Skeletal muscle satellite cell (primary cell): ENCODE data around the gene PEAK1. TPM values are rescaled to one million over a fixed set of nuclear protein-coding genes. Genes with fewer than 3 reads are reported as not detected.

Experiments used
- H3K27me3 ChIP-seq: 2 replicates; pipeline ENCODE4 v1.7.0; 2013; ENCODE audit warnings: low read length; ENCODE audit not compliant: control insufficient read depth, insufficient read depth
- H3K36me3 ChIP-seq: 2 replicates; pipeline ENCODE4 v1.7.0; 2013; ENCODE audit warnings: mild to moderate bottlenecking, control low read depth, low read length; ENCODE audit not compliant: insufficient read depth
- H3K4me1 ChIP-seq: 2 replicates; pipeline ENCODE4 v1.7.0; 2013; ENCODE audit warnings: low read length; ENCODE audit not compliant: control insufficient read depth, insufficient read depth
- H3K4me2 ChIP-seq: 2 replicates; pipeline ENCODE4 v1.7.0; 2013; ENCODE audit warnings: mild to moderate bottlenecking, low read length
- H3K4me3 ChIP-seq: 2 replicates; pipeline ENCODE4 v1.7.0; 2013; ENCODE audit warnings: low read length
- H3K9ac ChIP-seq: 2 replicates; pipeline ENCODE4 v1.7.0; 2013; ENCODE audit warnings: mild to moderate bottlenecking, low read depth, low read length, moderate library complexity
- H3K9me3 ChIP-seq: replicated peaks from 2 replicates; pipeline ENCODE4 v1.7.0; 2013; ENCODE audit warnings: mild to moderate bottlenecking, control low read depth, low read length
- total RNA-seq: library from RNA; depleted of rRNA; stranded (reverse); fragments of >200 nt; gene quantifications from 2 replicates; pipeline ENCODE4 v1.2.3, GENCODE V29; 2012; rRNA removed

PEAK1 gene
- 24.8 and 25.8 TPM in 2 replicates for total RNA-seq

GRCh38 chr15:77419836-77420609 lies at the start of gene PEAK1:
Gene PEAK1 (minus strand): TSS chr15:77420104. CDS start chr15:77181926, 238,178 bp downstream.
- no peaks in the 10 kb centered on the region for H3K27me3 ChIP-seq
- H3K4me3 ChIP-seq: peak within 1 kb of the TSS; percentile 97
- peak within 1 kb of the TSS; percentile 97 for H3K9ac ChIP-seq
- H3K4me1 ChIP-seq: peaks cover 39% of the 10 kb centered on the region
- no peaks in the 10 kb centered on the region for H3K9me3 ChIP-seq
- H3K36me3 ChIP-seq: no peaks in the 10 kb centered on the region
- peak within 1 kb of the TSS; percentile 85 for H3K4me2 ChIP-seq

DNA sequence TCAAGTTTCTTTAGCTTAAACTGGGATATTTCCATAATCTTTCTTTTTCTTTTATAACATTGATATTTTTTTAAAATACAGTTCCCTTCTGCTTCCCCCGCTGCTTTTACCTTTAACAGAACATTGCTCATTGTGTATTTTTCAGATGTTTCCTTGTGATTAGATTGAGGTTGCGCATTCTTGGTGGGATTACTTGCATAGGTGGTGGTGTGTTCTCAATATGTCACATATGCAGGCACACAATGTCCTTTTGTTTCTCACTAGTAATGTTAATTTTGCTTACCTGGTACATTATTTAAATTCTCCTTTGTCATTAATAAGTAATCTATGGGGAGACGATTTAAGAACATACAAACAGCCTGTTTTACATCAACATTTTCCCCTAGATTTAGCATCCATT lies 49.0 kb upstream of the PEAK1 start:
- peaks cover 33% of the 10 kb centered on the region for H3K36me3 ChIP-seq
- peaks cover 5% of the 10 kb centered on the region for H3K4me1 ChIP-seq
- no peak overlapping the region for H3K9ac ChIP-seq
- H3K4me2 ChIP-seq: no peak overlapping the region
- no peak overlapping the region for H3K4me3 ChIP-seq
- H3K9me3 ChIP-seq: no peaks in the 10 kb centered on the region
- H3K27me3 ChIP-seq: no peaks in the 10 kb centered on the region

DNA sequence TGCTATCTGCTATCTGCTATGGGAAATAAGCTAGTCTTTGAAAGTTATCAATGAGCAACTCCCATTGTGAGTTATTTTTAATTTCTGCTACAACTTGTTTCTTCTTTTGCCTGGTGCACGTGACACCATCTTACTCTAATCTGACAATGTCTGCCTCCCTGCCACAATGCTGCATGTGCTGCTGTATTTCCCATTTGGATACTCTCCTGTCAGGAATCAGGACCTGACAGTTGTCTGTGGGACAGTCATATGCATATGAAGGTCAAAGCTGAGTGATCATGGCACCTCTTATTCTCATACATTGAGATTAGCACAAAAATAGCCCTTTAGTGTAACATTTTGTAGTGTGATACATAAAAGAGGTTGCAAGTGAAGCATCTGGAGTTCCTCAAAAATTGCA lies 46.6 kb upstream of the PEAK1 start:
- peaks cover 33% of the 10 kb centered on the region for H3K36me3 ChIP-seq

GRCh38 chr15:77464129-77464865 lies 44.4 kb upstream of the PEAK1 start:
- no peaks in the 10 kb centered on the region for H3K27me3 ChIP-seq
- H3K4me1 ChIP-seq: peaks cover under 1% of the 10 kb centered on the region
- no peak overlapping the region for H3K9ac ChIP-seq
- peaks cover 29% of the 10 kb centered on the region for H3K36me3 ChIP-seq
- no peak overlapping the region for H3K4me3 ChIP-seq
- H3K4me2 ChIP-seq: no peak overlapping the region
- H3K9me3 ChIP-seq: no peaks in the 10 kb centered on the region

More for the DNA sequence above, 46.6 kb upstream of the PEAK1 start:
- Histone ChIP-seq H3K9ac (no peak overlapping the region), H3K4me1 (no peaks in the 10 kb centered on the region), H3K9me3 (no peaks in the 10 kb centered on the region), H3K4me3 (no peak overlapping the region), H3K27me3 (no peaks in the 10 kb centered on the region), H3K4me2 (no peak overlapping the region)

DNA sequence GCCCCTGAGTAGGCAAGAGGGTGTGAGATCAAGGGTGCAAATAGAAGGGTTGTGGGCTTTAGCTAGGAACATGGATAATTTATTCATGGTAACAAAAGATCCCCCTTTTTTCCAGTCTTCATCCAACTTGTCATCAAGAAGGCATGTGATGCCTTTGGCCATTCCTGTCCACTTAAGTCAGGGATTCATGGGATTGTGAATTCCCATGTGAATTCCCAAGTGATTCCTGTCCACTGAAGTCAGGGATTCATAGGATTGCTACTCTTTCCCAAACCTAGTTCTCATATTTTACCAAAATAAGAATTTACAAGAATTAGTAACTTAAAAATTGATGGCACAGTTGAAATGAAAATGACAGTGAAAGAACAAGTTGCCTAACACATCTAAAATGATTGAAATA lies 41.6 kb upstream of the PEAK1 start:
- Histone ChIP-seq H3K4me2 (no peak overlapping the region), H3K9me3 (no peaks in the 10 kb centered on the region), H3K27me3 (no peaks in the 10 kb centered on the region), H3K36me3 (peaks cover 26% of the 10 kb centered on the region), H3K4me3 (no peak overlapping the region), H3K4me1 (peaks cover 28% of the 10 kb centered on the region), H3K9ac (no peak overlapping the region)

GRCh38 chr15:77459031-77459430 lies 39.1 kb upstream of the PEAK1 start:
- Histone ChIP-seq H3K9ac (no peak overlapping the region), H3K27me3 (no peaks in the 10 kb centered on the region), H3K4me3 (no peak overlapping the region), H3K4me2 (no peak overlapping the region), H3K4me1 (peaks cover 51% of the 10 kb centered on the region), H3K9me3 (no peaks in the 10 kb centered on the region), H3K36me3 (peaks cover 17% of the 10 kb centered on the region)

DNA sequence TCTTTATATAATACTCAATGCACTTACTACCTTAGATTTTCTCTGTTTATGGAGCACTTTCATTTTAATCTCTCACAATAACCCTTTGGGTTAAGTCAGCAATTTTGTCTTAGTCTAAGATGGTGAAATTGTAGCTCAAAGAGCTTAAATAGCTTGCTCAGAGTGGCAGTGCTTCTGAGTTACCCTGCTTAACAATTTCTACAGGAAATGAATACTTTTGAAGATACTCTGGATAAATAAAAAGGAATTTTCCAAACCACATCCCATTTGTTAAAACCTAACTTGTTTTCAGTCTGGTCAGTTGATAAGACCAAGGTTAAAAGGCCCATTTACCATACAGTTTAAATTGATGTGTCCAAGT lies 38.0 kb upstream of the PEAK1 start:
- Histone ChIP-seq H3K4me2 (peak overlapping the region; percentile 52), H3K36me3 (peaks cover 11% of the 10 kb centered on the region), H3K27me3 (no peaks in the 10 kb centered on the region), H3K4me3 (no peak overlapping the region), H3K4me1 (peaks cover 59% of the 10 kb centered on the region), H3K9me3 (no peaks in the 10 kb centered on the region), H3K9ac (no peak overlapping the region)

DNA sequence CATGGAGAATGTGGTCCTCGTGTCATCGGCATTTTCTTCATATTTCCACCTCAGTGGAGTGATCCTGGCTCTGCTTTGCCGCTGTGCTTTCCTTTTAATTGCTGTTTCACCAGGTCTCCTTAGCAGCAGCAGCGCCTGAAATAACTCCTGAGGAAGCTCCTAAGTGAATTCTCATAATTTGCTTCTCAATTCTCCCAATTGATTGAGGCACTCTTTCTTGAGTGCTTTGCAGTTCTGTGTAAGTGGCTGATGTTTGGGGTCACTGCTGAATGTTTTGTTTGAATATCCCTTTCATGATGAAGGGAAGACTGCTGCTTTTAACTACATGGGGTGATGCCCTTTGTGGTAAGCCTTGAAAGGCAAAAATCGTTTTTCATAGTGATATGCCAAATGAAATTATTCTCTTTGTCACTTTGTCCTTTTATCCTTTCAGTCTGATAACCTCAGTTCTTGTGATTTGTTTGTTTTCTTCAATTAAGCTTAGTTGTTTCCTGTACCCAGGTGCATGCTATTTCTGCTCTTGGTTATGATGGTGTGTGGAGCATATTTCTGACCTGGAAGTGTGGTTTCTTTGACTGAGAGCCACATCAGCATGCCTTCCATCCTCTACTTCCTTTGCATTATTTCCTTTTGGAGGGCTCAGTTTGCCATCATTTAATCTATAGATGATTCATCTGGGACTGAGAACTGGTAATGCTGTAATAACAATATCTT lies 37.4 kb upstream of the PEAK1 start:
- Histone ChIP-seq H3K27me3 (no peaks in the 10 kb centered on the region), H3K36me3 (peaks cover 11% of the 10 kb centered on the region), H3K4me2 (peak overlapping the region; percentile 52), H3K4me3 (no peak overlapping the region), H3K4me1 (peaks cover 59% of the 10 kb centered on the region), H3K9ac (no peak overlapping the region), H3K9me3 (no peaks in the 10 kb centered on the region)

DNA sequence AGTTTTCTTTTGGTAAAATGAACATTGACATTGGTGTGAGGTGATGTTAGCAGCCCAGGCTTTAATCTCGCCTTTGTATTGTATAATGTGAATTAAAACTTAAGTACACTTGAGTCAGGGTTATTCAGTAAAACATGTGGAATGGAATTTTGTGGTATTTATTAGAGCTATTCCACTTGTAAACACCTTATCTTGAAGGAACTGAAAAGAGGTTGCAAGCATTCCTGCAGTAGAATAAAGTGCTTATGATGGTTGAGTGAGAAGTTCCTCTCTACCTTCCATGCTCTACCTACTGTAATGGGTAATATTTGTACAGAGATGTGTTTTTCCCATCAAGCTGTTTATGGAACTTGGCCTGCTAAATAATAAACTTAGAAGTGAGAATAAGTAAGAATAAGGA lies 36.8 kb upstream of the PEAK1 start:
- H3K9me3 ChIP-seq: no peaks in the 10 kb centered on the region
- peak overlapping the region; percentile 23 for H3K9ac ChIP-seq
- no peak overlapping the region for H3K4me3 ChIP-seq
- H3K27me3 ChIP-seq: no peaks in the 10 kb centered on the region
- H3K4me2 ChIP-seq: peak overlapping the region; percentile 29
- peaks cover 11% of the 10 kb centered on the region for H3K36me3 ChIP-seq
- peaks cover 59% of the 10 kb centered on the region for H3K4me1 ChIP-seq

GRCh38 chr15:77455696-77456321 lies 35.9 kb upstream of the PEAK1 start:
- no peak overlapping the region for H3K4me3 ChIP-seq
- peak overlapping the region; percentile 29 for H3K4me2 ChIP-seq
- H3K36me3 ChIP-seq: peaks cover 11% of the 10 kb centered on the region
- H3K4me1 ChIP-seq: peaks cover 59% of the 10 kb centered on the region
- no peaks in the 10 kb centered on the region for H3K27me3 ChIP-seq
- no peaks in the 10 kb centered on the region for H3K9me3 ChIP-seq
- H3K9ac ChIP-seq: peak overlapping the region; percentile 23

- Histone ChIP-seq H3K36me3 (peaks cover 11% of the 10 kb centered on the region), H3K4me1 (peaks cover 59% of the 10 kb centered on the region), H3K9ac (no peak overlapping the region)
Observed at GRCh38 chr15:77454951-77455350, 35.0 kb upstream of the PEAK1 start.

More at GRCh38 chr15:77454951-77455350, 35.0 kb upstream of the PEAK1 start:
- Histone ChIP-seq H3K4me3 (no peak overlapping the region), H3K27me3 (no peaks in the 10 kb centered on the region), H3K9me3 (no peaks in the 10 kb centered on the region), H3K4me2 (no peak overlapping the region)
